K562 (cell line): ENCODE measurements around the gene HP1BP3. TPM values are rescaled to one million over a fixed set of nuclear protein-coding genes. Genes with fewer than 3 reads are reported as not detected.

ENCODE experiments used
- ATAC-seq: fragments of 200-7000 bp; cut with Tn5 transposase; 3 replicates; pipeline ENCODE4 v1.9.1; 2020; ENCODE audit warnings: moderate library complexity
- BruUV-seq: library from RNA; stranded (reverse); fragments of 400-500 nt; replicated peaks from 2 replicates; lab custom pipeline; 2021; lab: Mats Ljungman, UMichigan
- CTCF ChIA-PET: fragments of 300-600 bp; formaldehyde crosslinking; extraction: SDS; loops from one replicate; lab custom pipeline; 2021; ENCODE audit warnings: low intra/inter-chr PET ratio; lab: Yijun Ruan, JAX
- POLR2A ChIA-PET: fragments of 300-600, 350-650 bp; sonication (Branson Sonifier 250); formaldehyde crosslinking; extraction: SDS; loops from one replicate; lab custom pipeline; 2021; ENCODE audit warnings: antibody characterized with exemption, inconsistent platforms; lab: Yijun Ruan, JAX
- DNase-seq, 4 experiments: peaks; one replicate each; pipeline versions ENCODE4 v3.0.0 to v3.0.0-alpha.2; 2011 to 2018; ENCODE audit warnings: low spot score in 3 of 4, mixed read lengths in 3 of 4; ENCODE audit errors: extremely low read depth in 1 of 4
- FAIRE-seq: peaks from 2 replicates; lab custom pipeline; 2011; peaks lifted over from hg19 to GRCh38; lab: Jason Lieb, UNC
- H2AFZ ChIP-seq: 2 replicates; pipeline ENCODE4 v1.6.0; 2011; ENCODE audit warnings: low read depth, low read length, control low read depth, inconsistent platforms
- H3K27ac ChIP-seq: fragments of 200-600 bp; 3 replicates; pipeline ENCODE4 v1.8.0; 2011; ENCODE audit warnings: low read depth, mild to moderate bottlenecking, control low read depth, inconsistent platforms, low read length, moderate library complexity, mixed read lengths; ENCODE audit errors: extremely low read depth
- H3K27me3 ChIP-seq, 2 experiments: fragments of 300-600 bp in 1 of 2; 2 replicates in 1 of 2; 3 replicates in 1 of 2; pipeline versions ENCODE4 v1.6.0 to v1.8.0; 2011; ENCODE audit warnings: inconsistent platforms in 2 of 2, low read length in 2 of 2, mild to moderate bottlenecking in 1 of 2, mixed read lengths in 1 of 2, moderate library complexity in 1 of 2; ENCODE audit not compliant: control insufficient read depth in 2 of 2, insufficient read depth in 2 of 2
- H3K36me3 ChIP-seq: fragments of 300-600 bp; 3 replicates; pipeline ENCODE4 v1.8.0; 2011; ENCODE audit warnings: mild to moderate bottlenecking, low read length, inconsistent platforms; ENCODE audit not compliant: control insufficient read depth, insufficient read depth
- H3K4me1 ChIP-seq, 2 experiments: fragments of 200-600 bp in 1 of 2; replicated peaks in 1 of 2; 2 replicates in 1 of 2; 3 replicates in 1 of 2; pipeline versions ENCODE4 v1.5.1 to v1.8.0; 2011; ENCODE audit warnings: inconsistent platforms in 2 of 2, low read length in 2 of 2, mild to moderate bottlenecking in 1 of 2, mixed read lengths in 1 of 2, moderate library complexity in 1 of 2; ENCODE audit not compliant: control insufficient read depth in 2 of 2, insufficient read depth in 2 of 2
- H3K4me2 ChIP-seq: 2 replicates; pipeline ENCODE4 v1.6.1; 2011; ENCODE audit warnings: low read length, control low read depth, inconsistent platforms, mixed read lengths; ENCODE audit not compliant: insufficient read depth
- H3K4me3 ChIP-seq: fragments of 200-600 bp; sonication (generic), shearing (Covaris generic); 2 replicates; pipeline ENCODE4 v1.5.1; 2016; ENCODE audit warnings: control low read depth, inconsistent platforms
- H3K79me2 ChIP-seq: fragments of 200-600 bp; 3 replicates; pipeline ENCODE4 v1.8.0; 2011; ENCODE audit warnings: low read length, inconsistent platforms; ENCODE audit not compliant: control insufficient read depth, insufficient read depth
- H3K9ac ChIP-seq, 2 experiments: 2 replicates each; pipeline versions ENCODE4 v1.6.0 to v1.6.1; 2011; ENCODE audit warnings: low read depth in 2 of 2, low read length in 2 of 2, control low read depth in 1 of 2, inconsistent platforms in 1 of 2, mild to moderate bottlenecking in 1 of 2, mixed read lengths in 1 of 2; ENCODE audit not compliant: insufficient read depth in 1 of 2
- H3K9me1 ChIP-seq: one replicate; pipeline ENCODE4 v1.6.0; 2011; ENCODE audit warnings: inconsistent platforms, mild to moderate bottlenecking, low read length, moderate library complexity; ENCODE audit not compliant: control insufficient read depth, insufficient read depth
- H3K9me3 ChIP-seq: replicated peaks from 2 replicates; pipeline ENCODE4 v1.5.1; 2011; ENCODE audit warnings: low read depth, low read length, inconsistent platforms; ENCODE audit not compliant: control insufficient read depth, insufficient read depth
- H4K20me1 ChIP-seq: replicated peaks from 2 replicates; pipeline ENCODE4 v1.6.1; 2011; ENCODE audit warnings: low read length, inconsistent platforms, mixed read lengths; ENCODE audit not compliant: control insufficient read depth, insufficient read depth
- CREB1 ChIP-seq, 2 experiments: sonication (generic) in 1 of 2; formaldehyde crosslinking in 1 of 2; IDR thresholded peaks; 2 replicates each; pipeline versions ENCODE4 v1.6.1 to v1.8.0; 2012 to 2022; ENCODE audit warnings: inconsistent platforms in 1 of 2, mild to moderate bottlenecking in 1 of 2, missing genetic modification reagents in 1 of 2, moderate library complexity in 1 of 2
- CREM ChIP-seq: IDR thresholded peaks from 2 replicates; pipeline ENCODE4 v1.6.1; 2014; ENCODE audit warnings: antibody characterized with exemption, low read depth
- DNMT1 ChIP-seq: fragments of 450-650 bp; IDR thresholded peaks from 2 replicates; pipeline ENCODE4 v1.6.1; 2016; ENCODE audit warnings: antibody characterized with exemption, mild to moderate bottlenecking
- EWSR1 ChIP-seq: fragments of 450-650 bp; IDR thresholded peaks from 2 replicates; pipeline ENCODE4 v1.6.1; 2018; ENCODE audit warnings: borderline replicate concordance, mild to moderate bottlenecking, low read depth, moderate library complexity; ENCODE audit not compliant: partially characterized antibody
- HINFP ChIP-seq: fragments of 450-650 bp; conservative IDR thresholded peaks from 2 replicates; pipeline ENCODE4 v1.6.1; 2016; ENCODE audit warnings: missing genetic modification characterization, low read depth, mild to moderate bottlenecking, control low read depth, missing compliant biosample characterization
- JUN ChIP-seq, 2 experiments: sonication (generic) in 1 of 2; formaldehyde crosslinking in 1 of 2; IDR thresholded peaks; 2 replicates each; pipeline versions ENCODE4 v1.6.1 to v1.8.0; 2012 to 2022; ENCODE audit warnings: borderline replicate concordance in 2 of 2, mild to moderate bottlenecking in 2 of 2, improper control_type of control experiment in 1 of 2, low read depth in 1 of 2, low read length in 1 of 2, missing genetic modification reagents in 1 of 2
- KDM2B ChIP-seq: fragments of 250-450 bp; sonication (Bioruptor Pico); IDR thresholded peaks from 2 replicates; pipeline ENCODE4 v1.8.0; 2021; ENCODE audit warnings: mild to moderate bottlenecking, moderate library complexity
- L3MBTL2 ChIP-seq: fragments of 450-650 bp; IDR thresholded peaks from 2 replicates; pipeline ENCODE4 v1.6.1; 2016; ENCODE audit warnings: mild to moderate bottlenecking, moderate library complexity
- MIER1 ChIP-seq: fragments of 450-650 bp; IDR thresholded peaks from 2 replicates; pipeline ENCODE4 v1.6.1; 2016; ENCODE audit warnings: antibody characterized with exemption, mild to moderate bottlenecking, low read depth
- NRF1 ChIP-seq, 2 experiments: fragments of 450-650 bp; IDR thresholded peaks in 1 of 2; conservative IDR thresholded peaks in 1 of 2; 2 replicates each; pipeline ENCODE4 v1.6.1; 2014; ENCODE audit warnings: mild to moderate bottlenecking in 2 of 2
- POLR2H ChIP-seq: IDR thresholded peaks from 2 replicates; pipeline ENCODE4 v1.6.1; 2016; ENCODE audit warnings: missing genetic modification characterization, low read depth, mild to moderate bottlenecking, control low read depth, missing compliant biosample characterization, moderate library complexity
- TEAD1 ChIP-seq, 2 experiments: fragments of 450-650 bp in 1 of 2; sonication (generic) in 1 of 2; formaldehyde crosslinking; IDR thresholded peaks; 2 replicates each; pipeline versions ENCODE4 v1.4.0 to v1.8.0; 2020 to 2022; ENCODE audit warnings: mild to moderate bottlenecking in 2 of 2, missing genetic modification reagents in 1 of 2
- THAP7 ChIP-seq: fragments of 250-450 bp; sonication (Bioruptor Pico); IDR thresholded peaks from 2 replicates; pipeline ENCODE4 v1.5.0; 2021
- ZBTB7A ChIP-seq: IDR thresholded peaks from 2 replicates; pipeline ENCODE4 v1.6.1; 2011; ENCODE audit warnings: low read depth, mild to moderate bottlenecking, low read length, moderate library complexity, borderline replicate concordance; ENCODE audit not compliant: control insufficient read depth
- ZNF239 ChIP-seq: fragments of 250-450 bp; sonication (Bioruptor Pico); IDR thresholded peaks from 2 replicates; pipeline ENCODE4 v1.4.0; 2020; ENCODE audit warnings: mild to moderate bottlenecking
- ZNF583 ChIP-seq: fragments of 250-450 bp; sonication (Bioruptor Pico); IDR thresholded peaks from 2 replicates; pipeline ENCODE4 v1.4.0; 2020
- ZNF696 ChIP-seq: fragments of 250-450 bp; sonication (Bioruptor Pico); conservative IDR thresholded peaks from 2 replicates; pipeline ENCODE4 v1.4.0; 2020; ENCODE audit warnings: mild to moderate bottlenecking, moderate library complexity
- WGBS: fragments of 100-300 bp; shearing (Covaris generic); methylation state at CpG from one replicate; pipeline ENCODE4 v1.1.6; 2016; ENCODE audit warnings: low coverage, mixed read lengths; ENCODE audit not compliant: insufficient coverage; ENCODE audit errors: missing lambda C conversion rate; 5-methylcytosine and 5-hydroxymethylcytosine counted together
- in situ Hi-C: fragments of 300-500 bp; cut with MboI; formaldehyde crosslinking; loops from 4 replicates; pipeline ENCODE4 v1.15.0; 2018; ENCODE audit warnings: inconsistent platforms, mixed read lengths
- intact Hi-C: fragments of 100-400 bp; cut with micrococcal nuclease; formaldehyde crosslinking; loops from 2 replicates; pipeline ENCODE4 v1.14.2; 2022
- polyA plus RNA-seq, 8 experiments: library from polyadenylated mRNA; depleted of rRNA in 4 of 8; stranded (reverse) in 5 of 8; unstranded in 3 of 8; fragments of >200 nt; fragmentation: Nextera tagmentation in 2 of 8; fragmentation: Illumina TruSeq in 1 of 8; extraction: Ambion mirVana in 2 of 8; extraction: Trizol in 1 of 8; gene quantifications; 2 replicates each; pipeline versions ENCODE4 v1.2.1 to v1.2.3, GENCODE V29; 2011 to 2014; ENCODE audit warnings: inconsistent platforms in 1 of 8, missing spikeins in 1 of 8
- total RNA-seq, 7 experiments: library from RNA; depleted of rRNA in 6 of 7; stranded (reverse); fragments of >200 nt in 6 of 7; fragmentation: Illumina TruSeq in 2 of 7; extraction: Trizol in 2 of 7; gene quantifications; 2 replicates each; pipeline versions ENCODE4 v1.2.1 to v1.2.3, GENCODE V29; 2011 to 2021; ENCODE audit warnings: low replicate concordance in 1 of 7

HP1BP3 gene
- total and polyA plus RNA-seq, 9 of the 15 experiments (the other 6 are each of a cell fraction or from before 2014, with no cell fraction given): 57.3 to 513 (median 240) TPM

GRCh38 chr1:20717452-20718342, 69.4 kb downstream of the HP1BP3 start, which contains the start of gene KIF17:
TSS of gene KIF17 (minus strand) at chr1:20718007. CDS start at chr1:20717706, 301 bp downstream.
- H4K20me1 ChIP-seq: peaks cover 17% of the 10 kb centered on the region; the same call in 1 of the 2 replicates
- H3K9me3 ChIP-seq: no peaks in the 10 kb centered on the region
- no peaks in the 10 kb centered on the region for H3K9me1 ChIP-seq
- FAIRE-seq: no peak
- CTCF ChIA-PET: interaction anchor here (0.6 kb wide), 1 partner anchor 16 kb away, joined by 3 read pairs; no protein-coding TSS in a partner anchor
- H3K36me3 ChIP-seq: no peaks in the 10 kb centered on the region
- peak within 1 kb of the TSS; percentile 48 for H3K4me3 ChIP-seq
- H3K4me2 ChIP-seq: peak within 1 kb of the TSS; percentile 67
- H3K9ac ChIP-seq: peak within 1 kb of the TSS in 1 of 2 experiments; percentile 92; a peak in 3 of 4 replicates
- no peak within 1 kb of the TSS for H3K27ac ChIP-seq
- H3K27me3 ChIP-seq: peaks cover 23 to 61% of the 10 kb centered on the region in 2 experiments; a peak in 4 of 5 replicates
- peaks cover 0 to 44% of the 10 kb centered on the region in 2 experiments; a peak in 2 of 5 replicates for H3K4me1 ChIP-seq
- peak within 1 kb of the TSS; percentile 90 for H2AFZ ChIP-seq
- peak; percentile 87 to 96 (median 92) for DNase-seq
- 1% methylated on average over 71 of the region's 112 CpGs for WGBS
- peak; percentile 87 for ATAC-seq
- in situ Hi-C loops: no loop called here
- intact Hi-C loops: no loop called here
- H3K79me2 ChIP-seq: no peaks in the 10 kb centered on the region
- no TSS peak for BruUV-seq
- POLR2A ChIA-PET: interaction anchor here (0.6 to 2.1 kb wide), 7 partner anchors 10 to 393 kb away, joined by 3 to 9 read pairs (median 4); no protein-coding TSS in a partner anchor
- TF ChIP-seq ZNF239 (CRISPR knock-in tag): no peak
- TF ChIP-seq KDM2B (CRISPR knock-in tag): peak; percentile 97
- TF ChIP-seq THAP7 (CRISPR knock-in tag): no peak
- 0 out of 2 replicates have a peak, but pooled peaks have one; percentile 25 for TF ChIP-seq CREB1 (IDR thresholded peaks at IDR 0.05)
- peak; percentile 67 for TF ChIP-seq CREB1 (CRISPR knock-in tag; IDR thresholded peaks at IDR 0.05)
- peak; percentile 95 for TF ChIP-seq L3MBTL2
- peak; percentile 53 to 61 for TF ChIP-seq NRF1 (conservative IDR thresholded peaks at IDR 0.05 in 1 of 2, IDR thresholded peaks at IDR 0.05 in 1 of 2)
- no peak for TF ChIP-seq ZNF583 (CRISPR knock-in tag)
- peak; percentile 51; the same call in 1 of the 2 replicates for TF ChIP-seq ZBTB7A
- no peak for TF ChIP-seq DNMT1
- TF ChIP-seq MIER1: no peak
- TF ChIP-seq CREM: peak; percentile 74
- 0 out of 4 replicates have a peak, but pooled peaks of 1 of the 2 experiments have one; percentile 19 for TF ChIP-seq TEAD1 (CRISPR knock-in tag; IDR thresholded peaks at IDR 0.05)
- no peak for TF ChIP-seq EWSR1
- peak; percentile 89 for TF ChIP-seq HINFP
- no peak for TF ChIP-seq ZNF696 (CRISPR knock-in tag)
- no peak for TF ChIP-seq JUN (IDR thresholded peaks at IDR 0.05; ENCODE audit: borderline replicate concordance, low read depth, low read length)
- TF ChIP-seq JUN (CRISPR knock-in tag; IDR thresholded peaks at IDR 0.05; ENCODE audit: borderline replicate concordance): 0 out of 2 replicates have a peak, but pooled peaks have one; percentile 18
- TF ChIP-seq POLR2H (tag): no peak
